DND-41 (cell line): Measurements from ENCODE around the gene PLAU.

Source experiments
- EZH2 ChIP-seq: IDR thresholded peaks from 3 replicates; pipeline ENCODE4 v1.6.1; 2012; ENCODE audit warnings: borderline replicate concordance, low read depth, mild to moderate bottlenecking, moderate library complexity, low read length, inconsistent platforms; ENCODE audit not compliant: severe bottlenecking
- TF ChIP-seq, protein P1 (sequence below): IDR thresholded peaks from 2 replicates; pipeline ENCODE4 v1.5.1; 2012; ENCODE audit warnings: borderline replicate concordance, low read length, moderate library complexity, mild to moderate bottlenecking; ENCODE audit not compliant: poor library complexity, severe bottlenecking; ENCODE audit errors: extremely low read depth

- TF ChIP-seq, protein P1, sequence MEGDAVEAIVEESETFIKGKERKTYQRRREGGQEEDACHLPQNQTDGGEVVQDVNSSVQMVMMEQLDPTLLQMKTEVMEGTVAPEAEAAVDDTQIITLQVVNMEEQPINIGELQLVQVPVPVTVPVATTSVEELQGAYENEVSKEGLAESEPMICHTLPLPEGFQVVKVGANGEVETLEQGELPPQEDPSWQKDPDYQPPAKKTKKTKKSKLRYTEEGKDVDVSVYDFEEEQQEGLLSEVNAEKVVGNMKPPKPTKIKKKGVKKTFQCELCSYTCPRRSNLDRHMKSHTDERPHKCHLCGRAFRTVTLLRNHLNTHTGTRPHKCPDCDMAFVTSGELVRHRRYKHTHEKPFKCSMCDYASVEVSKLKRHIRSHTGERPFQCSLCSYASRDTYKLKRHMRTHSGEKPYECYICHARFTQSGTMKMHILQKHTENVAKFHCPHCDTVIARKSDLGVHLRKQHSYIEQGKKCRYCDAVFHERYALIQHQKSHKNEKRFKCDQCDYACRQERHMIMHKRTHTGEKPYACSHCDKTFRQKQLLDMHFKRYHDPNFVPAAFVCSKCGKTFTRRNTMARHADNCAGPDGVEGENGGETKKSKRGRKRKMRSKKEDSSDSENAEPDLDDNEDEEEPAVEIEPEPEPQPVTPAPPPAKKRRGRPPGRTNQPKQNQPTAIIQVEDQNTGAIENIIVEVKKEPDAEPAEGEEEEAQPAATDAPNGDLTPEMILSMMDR = no peak
- TF ChIP-seq EZH2 = no peak
Observed at GRCh38 chr10:73894245-73894971, 16.5 kb upstream of the PLAU start.
